DMS53 (cell line): ENCODE data around the gene PPEF2.
A peak's percentile ranks its signal among the peaks of the same experiment; 100 is the strongest.
"Not testable (repeated sequence)": the region's sequence is repeated elsewhere in the genome, so short reads cannot be mapped to it uniquely, and the experiment has no call there.

ENCODE experiments used
- DNase-seq: peaks from one replicate; lab custom pipeline; 2025; lab: John Stamatoyannopoulos, UW

PPEF2 gene, protein sequence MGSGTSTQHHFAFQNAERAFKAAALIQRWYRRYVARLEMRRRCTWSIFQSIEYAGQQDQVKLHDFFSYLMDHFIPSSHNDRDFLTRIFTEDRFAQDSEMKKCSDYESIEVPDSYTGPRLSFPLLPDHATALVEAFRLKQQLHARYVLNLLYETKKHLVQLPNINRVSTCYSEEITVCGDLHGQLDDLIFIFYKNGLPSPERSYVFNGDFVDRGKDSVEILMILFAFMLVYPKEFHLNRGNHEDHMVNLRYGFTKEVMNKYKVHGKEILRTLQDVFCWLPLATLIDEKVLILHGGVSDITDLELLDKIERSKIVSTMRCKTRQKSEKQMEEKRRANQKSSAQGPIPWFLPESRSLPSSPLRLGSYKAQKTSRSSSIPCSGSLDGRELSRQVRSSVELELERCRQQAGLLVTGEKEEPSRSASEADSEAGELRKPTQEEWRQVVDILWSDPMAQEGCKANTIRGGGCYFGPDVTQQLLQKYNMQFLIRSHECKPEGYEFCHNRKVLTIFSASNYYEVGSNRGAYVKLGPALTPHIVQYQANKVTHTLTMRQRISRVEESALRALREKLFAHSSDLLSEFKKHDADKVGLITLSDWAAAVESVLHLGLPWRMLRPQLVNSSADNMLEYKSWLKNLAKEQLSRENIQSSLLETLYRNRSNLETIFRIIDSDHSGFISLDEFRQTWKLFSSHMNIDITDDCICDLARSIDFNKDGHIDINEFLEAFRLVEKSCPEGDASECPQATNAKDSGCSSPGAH

DNA sequence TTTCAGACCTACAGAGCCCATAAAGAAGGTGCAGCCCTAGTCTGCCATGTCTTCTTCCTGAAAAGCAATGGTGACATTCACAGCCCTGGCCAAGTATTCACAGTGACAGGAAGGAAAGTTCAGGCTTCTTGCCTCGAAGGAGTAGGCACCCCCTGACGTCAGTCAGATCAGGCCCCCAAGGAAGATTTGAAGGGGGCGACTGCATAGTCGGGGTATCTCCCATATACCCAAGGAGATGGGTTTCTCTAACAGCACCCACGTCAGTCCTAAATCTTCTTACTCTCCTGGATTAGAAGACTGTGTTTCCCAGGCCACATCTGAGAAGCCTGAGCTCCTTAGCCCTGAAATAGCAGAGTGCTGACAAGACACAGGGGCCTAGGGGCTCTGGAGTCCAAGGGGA lies at the start of gene PPEF2:
Gene PPEF2, minus strand, starts transcription at position 101 of the 400 bp plus-strand sequence. CDS start 6,127 bp downstream, outside the sequence.
- DNase-seq, result no peak

DNA sequence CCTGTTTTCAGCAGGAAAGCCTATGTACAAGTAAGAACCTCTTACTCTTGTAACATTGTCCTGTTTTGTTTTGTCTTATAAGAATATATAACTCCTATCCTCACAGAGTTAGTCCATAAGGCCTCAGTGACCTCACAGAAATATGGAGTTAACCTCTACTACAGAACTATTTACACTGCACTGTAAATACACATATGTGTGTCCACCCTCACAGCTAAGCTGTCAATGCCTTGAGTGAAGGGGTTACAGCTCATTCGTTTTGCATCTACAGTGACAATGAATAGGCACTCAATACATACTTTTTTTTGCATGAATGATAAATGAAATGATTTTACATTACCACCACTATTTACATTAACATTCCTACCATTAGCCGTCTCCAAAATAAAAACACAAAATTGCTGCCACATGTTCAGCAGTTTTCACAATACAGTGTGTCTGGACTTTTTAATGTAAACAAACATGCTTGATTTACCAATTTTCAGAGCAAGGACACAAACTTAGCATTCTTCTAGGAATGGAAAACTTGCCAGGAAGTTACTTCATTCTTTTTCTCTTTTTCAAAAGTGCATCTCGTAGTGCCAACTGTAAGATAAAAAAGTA lies 48.1 kb upstream of the PPEF2 start:
- peak; percentile 4 for DNase-seq

DNA sequence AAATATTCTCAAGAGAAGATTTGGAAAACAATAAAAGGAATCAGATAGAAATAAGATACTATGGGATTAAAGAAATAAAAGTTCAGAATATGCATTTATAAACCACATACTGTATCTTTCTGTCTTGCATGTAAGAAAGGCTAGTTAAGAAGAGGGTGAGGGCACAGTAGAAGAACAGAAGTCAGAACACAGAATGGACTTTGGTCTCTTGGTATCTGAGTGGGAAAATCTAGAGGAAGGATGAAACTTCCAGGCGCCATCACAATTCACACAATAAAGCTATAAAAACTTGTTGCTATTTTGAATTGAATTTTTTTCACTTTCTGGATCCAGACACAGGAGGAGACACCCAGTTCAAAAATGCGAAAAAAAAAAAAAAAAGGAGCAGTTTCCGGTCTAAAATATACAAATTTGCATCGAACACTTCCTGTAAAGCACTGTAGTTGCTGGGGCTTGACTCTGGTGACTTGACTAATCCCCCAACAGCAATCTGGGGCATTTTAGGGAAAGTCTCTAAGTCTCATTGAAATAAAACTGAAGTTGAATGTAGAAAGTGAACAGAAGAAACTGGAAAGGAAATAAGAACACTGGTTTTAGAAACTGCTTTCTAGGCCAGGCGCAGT lies 46.7 kb upstream of the PPEF2 start:
- no peak for DNase-seq

DNA sequence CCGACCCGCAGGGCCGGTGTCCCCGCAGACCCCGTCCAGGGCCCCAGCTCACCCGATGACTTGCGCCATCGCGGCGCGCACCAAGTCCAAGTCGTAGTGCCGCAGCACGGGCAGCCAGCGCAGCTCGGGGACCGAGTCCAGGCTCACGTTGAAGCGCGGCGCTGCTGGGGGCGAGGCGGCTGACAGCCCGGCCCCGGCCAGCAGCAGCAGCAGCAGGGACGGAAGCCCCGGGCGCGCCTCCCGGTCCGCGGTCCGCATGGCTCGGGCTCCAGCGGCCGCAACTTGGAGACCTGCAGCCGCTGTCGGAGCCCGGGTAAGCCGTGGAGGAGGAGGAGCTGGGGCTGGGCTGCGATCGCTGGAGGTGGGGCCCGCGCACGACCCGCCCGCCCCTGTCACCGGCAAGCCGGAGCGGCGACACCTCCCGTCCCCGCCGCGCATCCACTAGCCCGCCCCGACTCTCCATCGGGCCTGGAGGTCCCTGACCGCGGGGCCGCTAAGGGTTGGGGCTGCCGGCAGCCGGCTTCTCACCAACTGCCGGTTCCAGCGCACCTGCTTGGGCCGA lies 38.5 kb upstream of the PPEF2 start, which contains the start of gene NAAA:
Gene NAAA, minus strand, starts transcription at position 322 of the 562 bp plus-strand sequence. Its CDS starts 64 bp downstream, at position 258.
- DNase-seq, result peak; percentile 86

GRCh38 chr4:75939890-75940691 lies 37.8 kb upstream of the PPEF2 start:
- peak; percentile 81 for DNase-seq

DNA sequence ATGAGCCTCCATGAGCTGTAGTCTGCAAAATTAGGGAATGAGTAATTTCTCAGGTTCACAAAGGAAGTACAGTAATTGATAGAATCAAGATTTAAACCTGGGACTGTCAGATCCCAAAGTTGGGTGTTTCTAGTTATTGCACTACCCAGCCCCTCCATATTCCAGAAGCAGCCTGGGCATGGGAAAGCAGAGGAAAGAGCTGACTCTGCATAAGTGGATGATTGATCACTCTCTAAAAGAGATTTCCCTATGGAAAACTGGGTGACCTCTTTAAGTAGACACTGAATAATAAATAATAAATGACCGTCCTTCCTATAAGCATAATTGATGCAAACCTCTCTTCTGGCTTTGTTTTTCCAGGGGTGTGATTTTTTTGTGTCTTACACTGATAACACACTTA lies 33.4 kb upstream of the PPEF2 start:
- DNase-seq, result no peak

- no peak for DNase-seq
Measured at GRCh38 chr4:75930152-75930551, 27.9 kb upstream of the PPEF2 start.

DNA sequence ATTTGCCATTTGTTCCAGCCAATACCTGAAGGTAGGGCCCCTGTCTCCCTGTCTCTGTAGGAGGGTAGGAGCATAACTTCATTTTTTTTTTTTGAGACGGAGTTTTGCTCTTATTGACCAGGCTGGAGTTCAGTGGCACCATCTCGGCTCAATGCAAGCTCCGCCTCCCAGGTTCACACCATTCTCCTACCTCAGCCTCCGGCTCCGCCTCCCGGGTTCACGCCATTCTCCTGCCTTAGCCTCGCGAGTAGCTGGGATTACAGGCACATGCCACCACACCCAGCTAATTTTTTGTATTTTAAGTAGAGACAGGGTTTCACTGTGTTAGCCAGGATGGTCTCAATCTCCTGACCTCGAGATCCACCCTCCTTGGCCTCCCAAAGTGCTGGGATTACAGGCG lies 22.7 kb upstream of the PPEF2 start:
- peak; percentile 43 for DNase-seq

- peak; percentile 67 for DNase-seq
Measured at GRCh38 chr4:75924309-75924827, 22.1 kb upstream of the PPEF2 start.

GRCh38 chr4:75922588-75922987 lies 20.3 kb upstream of the PPEF2 start:
- DNase-seq, result peak; percentile 38

GRCh38 chr4:75921910-75922309 lies 19.7 kb upstream of the PPEF2 start:
- DNase-seq, result no peak

GRCh38 chr4:75920327-75920726 lies 18.1 kb upstream of the PPEF2 start:
- DNase-seq, result no peak

GRCh38 chr4:75919920-75920319 lies 17.7 kb upstream of the PPEF2 start:
- DNase-seq, result peak; percentile 18

DNA sequence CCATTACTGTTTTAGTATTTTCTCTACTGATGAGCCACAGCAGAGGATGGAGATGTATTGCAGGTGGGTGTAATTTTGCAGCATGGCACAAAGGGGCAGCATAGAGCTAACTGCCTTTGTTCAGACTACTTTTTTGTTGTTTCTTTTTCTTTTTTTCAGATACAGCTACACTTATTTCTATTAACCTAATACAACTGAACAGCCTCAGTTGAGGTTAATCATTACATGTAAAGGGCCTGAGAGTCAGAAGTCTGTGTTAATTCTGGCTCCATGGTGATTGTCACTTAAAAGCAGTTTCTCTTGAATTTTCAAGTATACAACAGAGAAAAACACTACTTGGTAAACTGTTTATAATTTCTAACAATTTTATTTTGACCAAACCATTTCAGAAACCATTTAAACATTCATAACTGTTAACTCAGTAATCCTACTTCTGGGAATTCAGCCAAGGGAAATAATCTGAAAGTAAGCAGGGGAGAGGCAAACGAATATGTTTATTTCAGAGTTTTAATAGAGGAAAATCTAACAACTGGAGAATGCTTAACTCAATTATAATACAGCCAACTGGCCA lies 13.9 kb upstream of the PPEF2 start:
- peak; percentile 87 for DNase-seq

- DNase-seq, result no peak
Measured at GRCh38 chr4:75912968-75913367, 10.7 kb upstream of the PPEF2 start.

DNA sequence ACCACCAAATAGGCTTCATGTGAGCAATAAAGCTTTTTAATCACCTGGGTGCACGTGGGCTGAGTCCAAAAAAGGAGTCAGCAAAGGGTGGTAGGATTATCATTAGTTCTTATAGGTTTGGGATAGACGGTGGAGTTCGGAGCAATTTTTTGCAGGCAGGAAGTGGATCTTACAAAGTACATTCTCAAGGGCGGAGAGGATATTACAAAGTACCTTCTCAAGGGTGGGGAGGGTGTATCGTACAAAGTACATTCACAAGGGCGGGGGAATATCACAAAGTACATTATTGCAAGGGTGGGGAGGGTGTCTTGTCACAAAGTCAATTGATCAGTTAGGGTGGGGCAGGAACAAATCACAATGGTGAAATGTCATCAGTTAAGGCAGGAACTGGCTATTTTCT lies 8.6 kb upstream of the PPEF2 start:
- not testable (repeated sequence) for DNase-seq

DNA sequence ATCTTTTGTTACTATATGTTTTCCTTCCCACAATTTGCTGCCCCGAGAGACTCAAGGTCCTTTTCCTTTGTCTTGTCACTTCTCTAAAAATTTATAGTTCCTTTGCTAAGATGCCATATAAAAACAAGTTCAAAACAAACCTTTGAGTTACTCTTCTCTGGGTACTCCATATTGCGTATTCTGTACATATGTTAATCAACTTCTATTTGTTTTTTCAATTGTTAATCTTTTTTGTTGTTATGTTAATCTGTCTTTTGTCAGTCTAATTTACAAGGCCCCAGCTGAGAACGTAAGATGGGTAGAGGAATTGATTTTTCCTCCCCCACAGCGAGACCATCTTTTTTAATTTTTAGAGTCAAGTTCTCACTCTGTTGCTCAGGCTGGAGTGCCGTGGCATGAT lies 7.2 kb upstream of the PPEF2 start:
- DNase-seq, result no peak

DNA sequence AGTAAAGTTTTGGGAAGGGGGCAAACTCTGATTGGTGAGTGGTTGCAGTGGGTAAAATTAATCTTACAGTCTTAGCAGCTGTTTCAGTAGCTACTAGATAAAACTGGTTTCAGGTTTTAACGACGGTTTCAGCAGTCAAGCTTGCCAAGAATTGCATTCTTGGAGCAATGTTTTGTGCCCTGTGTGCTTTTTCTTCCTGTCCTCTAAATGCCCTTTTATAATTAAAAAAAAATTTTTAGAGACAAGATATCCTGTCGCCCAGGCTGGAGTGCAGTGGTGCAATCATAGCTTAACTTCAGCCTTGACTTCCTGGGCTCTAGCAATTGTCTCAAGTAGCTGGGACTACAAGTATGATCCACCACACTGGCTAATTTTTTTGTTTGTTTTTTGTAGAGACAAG lies 6.3 kb upstream of the PPEF2 start:
- no peak for DNase-seq

DNA sequence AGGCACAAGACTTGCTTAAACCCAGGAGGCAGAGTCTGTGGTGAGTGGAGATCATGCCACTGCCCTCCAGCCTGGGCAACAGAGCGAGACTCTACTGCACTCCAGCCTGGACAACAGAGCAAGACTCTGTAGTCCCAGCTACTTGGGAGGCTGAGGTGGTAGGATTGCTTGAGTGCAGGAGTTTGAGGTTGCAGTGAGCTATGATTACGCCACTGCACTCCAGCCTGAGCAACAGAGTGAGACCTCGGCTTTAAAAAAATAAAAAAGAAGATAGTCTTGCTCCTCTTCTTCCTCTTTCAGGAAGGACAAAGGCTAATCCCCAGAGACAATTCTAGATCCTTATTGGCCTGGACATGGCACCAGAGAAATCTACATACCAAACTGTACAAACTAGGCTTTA lies 5.7 kb upstream of the PPEF2 start:
- DNase-seq, result no peak

DNA sequence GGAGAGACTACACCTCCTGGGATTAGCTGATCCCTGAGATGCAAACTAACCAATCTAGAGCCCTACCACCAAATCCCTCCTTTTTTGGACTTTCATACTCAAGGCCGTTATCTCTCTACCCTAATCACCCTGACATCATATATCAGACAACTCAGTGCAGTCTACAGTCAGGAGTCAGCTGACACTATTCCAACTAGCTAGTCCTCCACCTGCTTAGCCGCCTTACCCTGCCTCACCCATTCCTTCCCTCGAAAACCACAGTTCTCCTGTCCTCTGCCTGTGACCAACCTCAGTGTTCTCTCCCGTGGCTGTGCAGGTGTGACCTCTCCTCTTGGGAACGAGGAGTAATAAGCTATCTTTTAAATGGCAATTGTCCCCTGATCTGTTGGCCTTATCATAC lies 1.8 kb upstream of the PPEF2 start:
- no peak for DNase-seq

DNA sequence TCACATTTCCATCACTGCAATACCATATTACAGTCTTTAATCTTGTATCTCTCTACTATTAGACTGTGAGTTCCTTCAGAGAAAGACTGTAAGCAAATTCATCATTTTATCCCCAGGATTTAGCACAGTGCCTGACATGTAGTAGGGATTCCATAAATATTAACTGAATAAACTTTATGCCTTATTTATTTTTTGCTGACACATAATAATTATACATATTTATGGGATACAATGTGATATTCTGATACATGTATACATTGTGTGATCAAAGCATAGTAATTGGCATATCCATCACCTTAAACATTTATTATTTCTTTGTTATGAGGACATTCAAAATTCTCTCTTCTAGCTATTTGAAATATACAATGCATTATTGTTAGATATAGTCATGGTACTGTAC lies 3.7 kb downstream of the PPEF2 start:
- DNase-seq, result no peak
